HepG2 (cell line): ENCODE measurements around the gene SLC44A4. TPM values are rescaled to one million over a fixed set of nuclear protein-coding genes. Genes with fewer than 3 reads are reported as not detected.

Experiments
- CREB3 ChIP-seq: sonication (generic); formaldehyde crosslinking; IDR thresholded peaks from 2 replicates; pipeline ENCODE4 v1.5.0; 2020; ENCODE audit warnings: missing genetic modification reagents
- DMTF1 ChIP-seq: sonication (generic); formaldehyde crosslinking; IDR thresholded peaks from 2 replicates; pipeline ENCODE4 v1.4.0; 2020; ENCODE audit warnings: mild to moderate bottlenecking, missing genetic modification reagents
- DZIP1 ChIP-seq: sonication (generic); formaldehyde crosslinking; IDR thresholded peaks from 2 replicates; pipeline ENCODE4 v1.5.0; 2020; ENCODE audit warnings: mild to moderate bottlenecking, missing genetic modification reagents
- PRDM15 ChIP-seq: sonication (generic); formaldehyde crosslinking; IDR thresholded peaks from 2 replicates; pipeline ENCODE4 v1.4.0; 2020; ENCODE audit warnings: missing genetic modification reagents
- ZBTB46 ChIP-seq: sonication (generic); formaldehyde crosslinking; IDR thresholded peaks from 2 replicates; pipeline ENCODE4 v1.4.0; 2020; ENCODE audit warnings: mild to moderate bottlenecking, missing genetic modification reagents, borderline replicate concordance
- ZFP36 ChIP-seq: fragments of 150-350 bp; IDR thresholded peaks from 2 replicates; pipeline ENCODE4 v1.6.1; 2018; ENCODE audit warnings: borderline replicate concordance, low read length, low read depth; ENCODE audit not compliant: partially characterized antibody
- ZNF142 ChIP-seq: sonication (generic); formaldehyde crosslinking; IDR thresholded peaks from 2 replicates; pipeline ENCODE4 v1.4.0; 2020; ENCODE audit warnings: missing genetic modification reagents
- ZNF639 ChIP-seq: conservative IDR thresholded peaks from 2 replicates; pipeline ENCODE4 v1.6.1; 2018; ENCODE audit warnings: missing genetic modification reagents
- polyA plus RNA-seq, 8 experiments: library from polyadenylated mRNA; depleted of rRNA in 3 of 8; stranded (reverse) in 7 of 8; unstranded in 1 of 8; fragments of >200 nt; fragmentation: Illumina TruSeq in 4 of 8; extraction: Trizol in 4 of 8; gene quantifications; 2 replicates each; pipeline versions ENCODE4 v1.2.1 to v1.2.3, GENCODE V29; 2011 to 2016; ENCODE audit warnings: low read depth in 4 of 8, missing spikeins in 1 of 8, mixed read lengths in 1 of 8; ENCODE audit not compliant: insufficient read depth in 1 of 8
- total RNA-seq, 5 experiments: library from RNA; depleted of rRNA; stranded (reverse); fragments of >200 nt; fragmentation: Illumina TruSeq; extraction: Trizol; gene quantifications; 2 replicates each; pipeline ENCODE4 v1.2.3, GENCODE V29; 2016; ENCODE audit warnings: low read depth in 1 of 5

Gene SLC44A4
- total and polyA plus RNA-seq, 2 of the 13 experiments (the other 11 are each of a cell fraction or from before 2014, with no cell fraction given): 3.5 to 5.9 TPM

- TF ChIP-seq PRDM15 (CRISPR knock-in tag): no peak
- TF ChIP-seq DZIP1 (CRISPR knock-in tag): no peak
- no peak for TF ChIP-seq ZFP36
- no peak for TF ChIP-seq ZNF639 (CRISPR knock-in tag)
- TF ChIP-seq ZNF142 (CRISPR knock-in tag): no peak
- peak; percentile 86; the same call in 1 of the 2 replicates for TF ChIP-seq DMTF1 (CRISPR knock-in tag)
- 0 out of 2 replicates have a peak, but pooled peaks have one; percentile 40 for TF ChIP-seq ZBTB46 (CRISPR knock-in tag)
- no peak for TF ChIP-seq CREB3 (CRISPR knock-in tag)
Measured at GRCh38 chr6:31877651-31878161, 1.1 kb downstream of the SLC44A4 start (continued).
